ENCODE measurements around the gene MVK.

GRCh38 chr12:109637996-109638395, 64.4 kb downstream of the MVK start:
- TF ChIP-seq CTCF (IDR thresholded peaks at IDR 0.05) (no peak), POLR2A (IDR thresholded peaks at IDR 0.05) (no peak)

Measured in adrenal gland (tissue), 5 donors.